Measurements from ENCODE around the gene PIN1.

Gene PIN1

DNA sequence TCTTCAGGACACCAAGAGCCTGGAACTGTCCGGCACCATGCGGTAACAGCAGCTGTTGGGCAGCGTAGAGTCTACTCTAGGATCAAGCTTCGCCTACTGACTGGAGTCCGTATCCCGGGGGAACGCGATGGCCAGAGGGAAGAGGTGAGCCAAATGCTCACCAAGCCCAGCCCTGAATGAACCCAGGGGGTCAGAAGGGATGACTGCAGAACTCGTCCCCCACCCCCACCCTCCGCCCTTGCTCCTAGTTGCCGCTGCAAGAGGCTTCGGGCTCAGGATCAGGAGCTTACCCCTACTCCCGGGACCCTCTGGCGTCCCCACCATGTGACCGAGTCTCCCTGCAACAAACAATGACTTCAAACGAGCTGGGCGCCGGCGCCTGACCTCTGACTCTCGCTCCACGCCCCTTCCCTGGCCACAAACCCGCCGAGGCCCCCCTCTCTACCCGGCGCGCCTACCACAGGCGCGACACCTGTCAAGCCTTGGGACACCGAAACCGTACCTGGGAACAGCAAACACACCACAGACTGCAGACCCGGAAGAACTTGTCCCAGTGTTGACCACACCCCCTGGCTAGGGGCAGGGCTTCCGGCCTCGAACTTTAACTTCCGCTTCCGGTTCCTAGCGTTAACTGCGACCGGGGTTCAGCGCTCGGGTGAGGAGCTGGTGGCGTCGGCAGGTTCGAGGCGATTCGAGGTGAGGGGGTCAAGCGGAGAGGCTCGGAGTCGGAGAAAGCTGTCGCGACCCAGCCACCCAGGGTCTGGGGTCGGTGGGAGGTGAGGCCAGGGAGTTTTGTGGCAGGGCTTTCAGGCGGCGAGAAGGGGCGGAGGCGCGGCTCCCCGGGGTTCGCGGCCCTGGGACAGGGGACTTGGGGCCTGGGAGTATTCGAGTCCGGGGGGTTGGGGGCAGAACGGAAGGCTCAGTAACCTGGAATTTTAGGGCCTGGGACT, 7.6 kb upstream of the PIN1 start, which contains the start of gene UBL5:
TSS of gene UBL5 (plus strand) at position 630 of the 950 bp plus-strand sequence. CDS start 420 bp downstream, outside the sequence.
- Histone ChIP-seq H3K27me3 (replicated peaks; ENCODE audit: control insufficient read depth, insufficient read depth, low read length) (no peaks in the 10 kb centered on the region), H3K4me3 (replicated peaks; ENCODE audit: low read depth, low read length) (peak within 1 kb of the TSS; percentile 72), H3K36me3 (ENCODE audit: control insufficient read depth, insufficient read depth, low read length) (no peaks in the 10 kb centered on the region; the same call in 1 of the 2 replicates)
- TF ChIP-seq, protein P1, sequence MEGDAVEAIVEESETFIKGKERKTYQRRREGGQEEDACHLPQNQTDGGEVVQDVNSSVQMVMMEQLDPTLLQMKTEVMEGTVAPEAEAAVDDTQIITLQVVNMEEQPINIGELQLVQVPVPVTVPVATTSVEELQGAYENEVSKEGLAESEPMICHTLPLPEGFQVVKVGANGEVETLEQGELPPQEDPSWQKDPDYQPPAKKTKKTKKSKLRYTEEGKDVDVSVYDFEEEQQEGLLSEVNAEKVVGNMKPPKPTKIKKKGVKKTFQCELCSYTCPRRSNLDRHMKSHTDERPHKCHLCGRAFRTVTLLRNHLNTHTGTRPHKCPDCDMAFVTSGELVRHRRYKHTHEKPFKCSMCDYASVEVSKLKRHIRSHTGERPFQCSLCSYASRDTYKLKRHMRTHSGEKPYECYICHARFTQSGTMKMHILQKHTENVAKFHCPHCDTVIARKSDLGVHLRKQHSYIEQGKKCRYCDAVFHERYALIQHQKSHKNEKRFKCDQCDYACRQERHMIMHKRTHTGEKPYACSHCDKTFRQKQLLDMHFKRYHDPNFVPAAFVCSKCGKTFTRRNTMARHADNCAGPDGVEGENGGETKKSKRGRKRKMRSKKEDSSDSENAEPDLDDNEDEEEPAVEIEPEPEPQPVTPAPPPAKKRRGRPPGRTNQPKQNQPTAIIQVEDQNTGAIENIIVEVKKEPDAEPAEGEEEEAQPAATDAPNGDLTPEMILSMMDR (IDR thresholded peaks at IDR 0.05; ENCODE audit: insufficient read depth, low read length, poor library complexity, severe bottlenecking): no peak
- DNase-seq (ENCODE audit: extremely low read depth, insufficient read length): peak; percentile 85

DNA sequence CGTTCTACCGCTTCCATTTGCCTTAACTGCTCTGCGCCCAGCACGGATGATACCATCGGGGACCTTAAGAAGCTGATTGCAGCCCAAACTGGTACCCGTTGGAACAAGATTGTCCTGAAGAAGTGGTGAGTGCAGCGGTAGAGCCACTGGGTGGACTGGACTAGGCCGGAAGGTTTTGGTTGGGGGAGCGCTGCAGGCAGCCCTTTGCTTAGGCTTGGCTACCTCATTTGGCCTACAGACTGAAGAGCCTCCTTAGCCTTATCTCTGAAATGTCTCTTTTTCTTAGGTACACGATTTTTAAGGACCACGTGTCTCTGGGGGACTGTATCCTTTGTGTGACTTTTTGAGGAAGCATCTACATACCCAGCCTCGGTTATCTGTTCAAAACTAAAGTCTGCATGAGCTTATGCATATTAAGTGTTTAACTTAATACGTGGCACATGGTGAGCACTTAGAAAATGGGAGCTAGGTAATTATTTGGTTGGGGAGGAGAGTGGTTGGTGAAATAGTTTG, 6.5 kb upstream of the PIN1 start:
- peak overlapping the region; percentile 72 for H3K4me3 ChIP-seq (replicated peaks; ENCODE audit: low read depth, low read length)
- H3K27me3 ChIP-seq (replicated peaks; ENCODE audit: control insufficient read depth, insufficient read depth, low read length): no peaks in the 10 kb centered on the region
- H3K36me3 ChIP-seq (ENCODE audit: control insufficient read depth, insufficient read depth, low read length): no peaks in the 10 kb centered on the region; the same call in 1 of the 2 replicates
- TF ChIP-seq, protein P1 (IDR thresholded peaks at IDR 0.05; ENCODE audit: insufficient read depth, low read length, poor library complexity, severe bottlenecking): no peak
- DNase-seq (ENCODE audit: extremely low read depth, insufficient read length): no peak

DNA sequence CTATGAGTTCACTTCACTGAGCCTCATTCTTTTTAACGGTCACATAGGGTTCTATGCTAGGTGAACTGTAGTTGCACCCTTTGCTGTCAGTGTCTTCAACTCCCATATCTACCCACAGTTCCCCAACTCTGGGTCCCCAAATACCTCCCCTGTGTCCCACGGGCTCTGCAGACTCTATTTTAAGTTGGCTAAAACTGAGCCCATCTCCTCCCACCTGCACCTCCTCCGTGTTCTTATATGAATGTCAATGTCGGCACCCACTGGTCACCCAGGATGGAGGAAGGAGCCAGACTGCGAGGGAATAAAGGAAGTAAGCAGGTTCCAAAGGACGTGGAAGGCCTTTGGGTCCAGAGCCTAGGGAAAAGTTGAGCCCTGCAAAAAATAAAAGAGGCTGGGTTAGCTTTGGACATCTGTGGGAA, 802 bp upstream of the PIN1 start:
- Histone ChIP-seq H3K4me3 (replicated peaks; ENCODE audit: low read depth, low read length) (peak overlapping the region; percentile 71; the same call in 1 of the 2 replicates), H3K36me3 (ENCODE audit: control insufficient read depth, insufficient read depth, low read length) (peaks cover 4% of the 10 kb centered on the region)
- TF ChIP-seq, protein P1 (IDR thresholded peaks at IDR 0.05; ENCODE audit: insufficient read depth, low read length, poor library complexity, severe bottlenecking): no peak

DNA sequence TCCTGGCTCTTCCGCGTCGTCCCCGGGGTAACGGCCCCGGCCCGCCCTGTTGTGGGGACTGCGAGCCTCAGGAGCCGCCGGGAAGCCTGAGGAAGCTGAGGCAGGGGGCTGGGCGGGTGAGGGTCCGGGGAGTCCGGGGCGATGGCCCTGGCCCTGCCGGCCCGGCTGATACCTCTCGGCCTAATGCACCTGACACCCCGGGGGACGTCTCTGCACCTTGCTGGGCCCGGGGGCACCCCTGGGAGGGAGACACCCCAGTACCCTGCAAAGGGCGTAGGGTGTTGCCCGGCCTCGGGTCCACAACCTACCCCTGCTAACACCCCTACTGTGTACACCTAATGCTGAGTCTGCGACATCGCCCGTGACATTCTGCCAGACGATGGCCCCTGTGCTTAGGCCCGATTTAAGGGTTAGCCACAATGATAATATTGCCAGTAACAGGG, 410 bp downstream of the PIN1 start:
- no peak for DNase-seq (ENCODE audit: extremely low read depth, insufficient read length)
- Histone ChIP-seq H3K4me3 (replicated peaks; ENCODE audit: low read depth, low read length) (peak overlapping the region; percentile 92), H3K27me3 (replicated peaks; ENCODE audit: control insufficient read depth, insufficient read depth, low read length) (no peaks in the 10 kb centered on the region), H3K36me3 (ENCODE audit: control insufficient read depth, insufficient read depth, low read length) (peaks cover 5% of the 10 kb centered on the region)
- TF ChIP-seq, protein P1 (IDR thresholded peaks at IDR 0.05; ENCODE audit: insufficient read depth, low read length, poor library complexity, severe bottlenecking): no peak

More for the DNA sequence above, 802 bp upstream of the PIN1 start:
- H3K27me3 ChIP-seq (replicated peaks; ENCODE audit: control insufficient read depth, insufficient read depth, low read length): no peaks in the 10 kb centered on the region
- DNase-seq (ENCODE audit: extremely low read depth, insufficient read length): no peak

DNA sequence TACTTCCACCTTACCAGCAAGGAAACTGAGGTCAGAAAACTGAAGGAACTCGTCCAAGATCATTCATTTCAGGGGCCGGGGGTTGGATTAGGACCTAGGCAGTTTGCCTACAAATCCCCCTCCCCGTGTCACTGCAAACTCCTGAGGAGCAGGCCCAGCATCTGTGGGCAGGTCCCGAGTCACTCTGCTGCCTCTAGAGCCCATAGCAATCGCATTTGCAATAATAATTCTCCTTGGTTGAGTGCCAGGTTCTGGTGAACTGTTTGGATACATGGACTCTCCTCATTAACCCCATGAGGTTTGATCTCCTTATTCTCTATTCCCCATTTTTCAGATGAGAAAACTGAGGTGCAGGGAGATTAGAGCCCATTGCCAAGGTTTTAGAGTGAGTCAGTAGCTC, 903 bp downstream of the PIN1 start:
- Histone ChIP-seq H3K4me3 (replicated peaks; ENCODE audit: low read depth, low read length) (peak overlapping the region; percentile 92), H3K36me3 (ENCODE audit: control insufficient read depth, insufficient read depth, low read length) (peaks cover 7% of the 10 kb centered on the region), H3K27me3 (replicated peaks; ENCODE audit: control insufficient read depth, insufficient read depth, low read length) (no peaks in the 10 kb centered on the region)
- TF ChIP-seq, protein P1 (IDR thresholded peaks at IDR 0.05; ENCODE audit: insufficient read depth, low read length, poor library complexity, severe bottlenecking): no peak
- no peak for DNase-seq (ENCODE audit: extremely low read depth, insufficient read length)

Data from GM06990 (cell line).